ENCODE results near the gene NFYC.

DNA sequence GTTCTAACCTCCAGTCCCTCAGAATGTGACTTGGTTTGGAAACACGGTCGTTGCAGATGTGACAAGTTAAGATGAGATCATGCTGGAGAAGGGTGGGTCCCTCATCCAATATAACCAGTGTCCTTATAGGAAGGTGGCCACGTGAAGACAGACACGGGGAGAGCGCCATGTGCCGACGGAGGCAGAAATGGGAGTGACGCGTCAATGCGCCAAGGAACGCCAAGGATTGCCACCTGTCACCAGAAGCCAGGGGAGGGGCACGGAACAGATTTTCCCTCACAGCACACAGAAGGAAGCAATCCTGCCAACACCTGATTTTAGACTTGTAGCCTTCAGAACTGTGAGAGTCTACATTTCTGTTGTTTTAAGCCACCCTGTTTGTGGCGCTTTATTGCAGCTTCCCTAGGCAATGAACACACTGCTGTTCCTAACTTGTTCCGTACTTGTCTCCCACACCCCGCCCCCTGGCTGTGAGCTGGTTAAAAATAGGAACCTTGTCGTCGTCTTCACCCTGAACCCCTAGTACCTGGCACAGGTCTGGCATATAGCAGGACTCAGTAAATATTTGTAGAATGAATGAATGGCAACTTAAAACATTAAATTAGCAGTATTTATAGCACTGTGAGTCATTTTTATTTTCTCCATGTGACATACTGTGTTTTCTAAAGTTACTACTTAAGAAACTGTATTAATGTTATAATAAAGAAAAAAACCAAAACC lies 40.2 kb upstream of the NFYC start:
- TF ChIP-seq POLR2A (IDR thresholded peaks at IDR 0.05; ENCODE audit: low read depth, low read length) (no peak), TAF1 (IDR thresholded peaks at IDR 0.05; ENCODE audit: low read depth, low read length) (no peak), POLR2AphosphoS5 (IDR thresholded peaks at IDR 0.05; ENCODE audit: low read depth, low read length) (no peak)
